NCI-H2107 treated with DMSO at 0.1 percent for 48 hours (cell line): ENCODE measurements around the gene FTO.
"Not testable (repeated sequence)": the region's sequence is repeated elsewhere in the genome, so short reads cannot be mapped to it uniquely, and the experiment has no call there.

Experiments
- DNase-seq: peaks from one replicate; lab custom pipeline; 2025; ENCODE audit not compliant: unreplicated experiment; lab: John Stamatoyannopoulos, UW

The FTO gene

GRCh38 chr16:53855511-53855910 lies 151.6 kb downstream of the FTO start:
- DNase-seq = no peak

GRCh38 chr16:53859995-53860540 lies 156.1 kb downstream of the FTO start:
- no peak for DNase-seq

- DNase-seq = no peak
Measured at GRCh38 chr16:53863861-53864260, 159.9 kb downstream of the FTO start.

- DNase-seq = no peak
Measured at GRCh38 chr16:53864819-53865493, 161.0 kb downstream of the FTO start.

GRCh38 chr16:53865494-53865863 lies 161.5 kb downstream of the FTO start:
- DNase-seq = no peak

GRCh38 chr16:53866520-53866919 lies 162.6 kb downstream of the FTO start:
- DNase-seq = no peak

- no peak for DNase-seq
Measured at GRCh38 chr16:53870831-53871230, 166.9 kb downstream of the FTO start.

- no peak for DNase-seq
Measured at GRCh38 chr16:53872248-53873221, 168.6 kb downstream of the FTO start.

GRCh38 chr16:53876811-53877210 lies 172.9 kb downstream of the FTO start:
- DNase-seq = no peak

GRCh38 chr16:53878216-53878615 lies 174.3 kb downstream of the FTO start:
- DNase-seq = no peak

GRCh38 chr16:53881371-53881770 lies 177.4 kb downstream of the FTO start:
- no peak for DNase-seq

GRCh38 chr16:53882310-53882709 lies 178.4 kb downstream of the FTO start:
- DNase-seq = no peak

GRCh38 chr16:53884748-53885147 lies 180.8 kb downstream of the FTO start:
- DNase-seq = no peak

GRCh38 chr16:53886482-53887378 lies 182.8 kb downstream of the FTO start:
- DNase-seq = peak; percentile 66

GRCh38 chr16:53888222-53888621 lies 184.3 kb downstream of the FTO start:
- no peak for DNase-seq

GRCh38 chr16:53890877-53891276 lies 186.9 kb downstream of the FTO start:
- DNase-seq = not testable (repeated sequence)

- no peak for DNase-seq
Measured at GRCh38 chr16:53891409-53892139, 187.6 kb downstream of the FTO start.

GRCh38 chr16:53892155-53892554 lies 188.2 kb downstream of the FTO start:
- peak; percentile 32 for DNase-seq

- DNase-seq = no peak
Measured at GRCh38 chr16:53893731-53894435, 189.9 kb downstream of the FTO start.

GRCh38 chr16:53894686-53895085 lies 190.7 kb downstream of the FTO start:
- DNase-seq = no peak
